Glutamatergic neuron (in vitro differentiated cells): Measurements from ENCODE around the gene MBTPS1. TPM values are rescaled to one million over a fixed set of nuclear protein-coding genes. Genes with fewer than 3 reads are reported as not detected.
A peak's percentile ranks its signal among the peaks of the same experiment; 100 is the strongest.

Source experiments
- DNase-seq: peaks from one replicate; pipeline ENCODE4 v3.0.0; 2022
- H3K27ac Mint-ChIP-seq: one replicate; pipeline ENCODE4 v1.8.0; 2020; ENCODE audit warnings: mild to moderate bottlenecking, mixed read lengths, inconsistent platforms; ENCODE audit not compliant: unreplicated experiment
- H3K27me3 Mint-ChIP-seq: one replicate; pipeline ENCODE4 v1.8.0; 2020; ENCODE audit warnings: mild to moderate bottlenecking, moderate library complexity, mixed read lengths, inconsistent platforms; ENCODE audit not compliant: unreplicated experiment
- H3K36me3 Mint-ChIP-seq: one replicate; pipeline ENCODE4 v1.8.0; 2020; ENCODE audit warnings: mild to moderate bottlenecking, mixed read lengths, inconsistent platforms; ENCODE audit not compliant: unreplicated experiment
- H3K4me1 Mint-ChIP-seq: one replicate; pipeline ENCODE4 v1.8.0; 2020; ENCODE audit warnings: mild to moderate bottlenecking, low read depth, mixed read lengths, inconsistent platforms; ENCODE audit not compliant: unreplicated experiment
- H3K4me3 Mint-ChIP-seq: one replicate; pipeline ENCODE4 v1.8.0; 2020; ENCODE audit warnings: mild to moderate bottlenecking, mixed read lengths, inconsistent platforms; ENCODE audit not compliant: unreplicated experiment
- H3K9me3 Mint-ChIP-seq: one replicate; pipeline ENCODE4 v1.8.0; 2020; ENCODE audit warnings: mild to moderate bottlenecking, moderate library complexity, mixed read lengths, inconsistent platforms; ENCODE audit not compliant: unreplicated experiment
- total RNA-seq: library from RNA; stranded (reverse); fragmentation: NEBNext Ultra II Directional; extraction: Animal tissue kit (Norgen Biotek cat#: 25700); gene quantifications from one replicate; pipeline ENCODE4 v1.2.1, GENCODE V29; 2021; ENCODE audit not compliant: unreplicated experiment
- TF ChIP-seq, protein P1 (sequence below): fragments of 200-600 bp; sonication (generic); IDR thresholded peaks from one replicate; pipeline ENCODE4 v1.5.0; 2021; ENCODE audit not compliant: partially characterized antibody, unreplicated experiment

The MBTPS1 gene
- total RNA-seq, 1 donor from 2014 or later, result 105 TPM

DNA sequence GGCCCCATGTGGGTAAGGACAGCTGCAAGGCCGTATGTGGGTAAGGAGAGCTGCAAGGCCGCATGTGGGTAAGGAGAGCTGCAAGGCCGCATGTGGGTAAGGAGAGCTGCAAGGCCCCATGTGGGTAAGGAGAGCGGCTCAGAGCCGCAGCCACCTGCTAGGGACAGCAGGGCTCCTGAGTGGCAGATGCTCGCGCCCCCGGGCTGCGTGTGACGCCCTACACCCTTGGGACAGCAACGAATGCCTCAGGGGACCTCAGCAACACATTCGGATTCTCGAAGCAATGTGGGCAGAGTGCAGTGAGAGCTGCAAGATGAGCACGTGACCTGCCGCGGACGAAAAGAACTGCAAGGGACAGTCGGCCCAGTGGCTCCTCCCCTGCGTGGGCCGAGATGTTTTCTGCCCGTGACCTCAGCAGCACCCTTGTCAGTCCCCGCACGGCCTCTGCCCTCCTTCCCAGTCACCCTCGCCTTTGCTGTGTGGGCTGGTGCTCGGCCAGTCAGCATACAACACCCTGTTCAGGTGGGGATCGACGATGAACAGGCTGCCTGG, 64.6 kb downstream of the MBTPS1 start:
- peak; percentile 64 for DNase-seq

DNA sequence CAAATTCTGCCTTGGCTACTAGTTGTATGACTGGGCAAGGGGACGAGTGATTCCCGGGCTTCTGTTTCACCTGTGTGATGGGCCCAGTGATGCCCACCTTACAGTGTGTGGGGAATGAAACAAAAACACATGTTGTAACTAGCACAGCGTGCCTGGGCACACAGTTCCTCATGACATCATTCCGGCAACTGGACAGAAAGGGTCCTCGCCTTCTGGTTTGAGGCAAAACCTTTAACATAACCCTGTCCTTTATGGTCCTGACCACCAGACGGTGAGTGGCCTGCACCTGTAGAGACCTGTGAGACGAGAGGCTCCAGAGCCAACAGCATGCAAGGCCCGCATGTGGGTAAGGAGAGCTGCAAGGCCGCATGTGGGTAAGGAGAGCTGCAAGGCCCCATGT, 66.4 kb downstream of the MBTPS1 start:
- peak overlapping the region; percentile 6 for H3K27ac Mint-ChIP-seq
- peaks cover 12% of the 10 kb centered on the region for H3K9me3 Mint-ChIP-seq
- peaks cover 18% of the 10 kb centered on the region for H3K4me1 Mint-ChIP-seq
- H3K36me3 Mint-ChIP-seq, result peaks cover 20% of the 10 kb centered on the region
- H3K4me3 Mint-ChIP-seq, result peak overlapping the region; percentile 36
- TF ChIP-seq, protein P1, sequence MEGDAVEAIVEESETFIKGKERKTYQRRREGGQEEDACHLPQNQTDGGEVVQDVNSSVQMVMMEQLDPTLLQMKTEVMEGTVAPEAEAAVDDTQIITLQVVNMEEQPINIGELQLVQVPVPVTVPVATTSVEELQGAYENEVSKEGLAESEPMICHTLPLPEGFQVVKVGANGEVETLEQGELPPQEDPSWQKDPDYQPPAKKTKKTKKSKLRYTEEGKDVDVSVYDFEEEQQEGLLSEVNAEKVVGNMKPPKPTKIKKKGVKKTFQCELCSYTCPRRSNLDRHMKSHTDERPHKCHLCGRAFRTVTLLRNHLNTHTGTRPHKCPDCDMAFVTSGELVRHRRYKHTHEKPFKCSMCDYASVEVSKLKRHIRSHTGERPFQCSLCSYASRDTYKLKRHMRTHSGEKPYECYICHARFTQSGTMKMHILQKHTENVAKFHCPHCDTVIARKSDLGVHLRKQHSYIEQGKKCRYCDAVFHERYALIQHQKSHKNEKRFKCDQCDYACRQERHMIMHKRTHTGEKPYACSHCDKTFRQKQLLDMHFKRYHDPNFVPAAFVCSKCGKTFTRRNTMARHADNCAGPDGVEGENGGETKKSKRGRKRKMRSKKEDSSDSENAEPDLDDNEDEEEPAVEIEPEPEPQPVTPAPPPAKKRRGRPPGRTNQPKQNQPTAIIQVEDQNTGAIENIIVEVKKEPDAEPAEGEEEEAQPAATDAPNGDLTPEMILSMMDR, result no peak
- DNase-seq, result no peak
- H3K27me3 Mint-ChIP-seq, result peaks cover 12% of the 10 kb centered on the region

More for the DNA sequence above, 64.6 kb downstream of the MBTPS1 start:
- peak overlapping the region; percentile 13 for H3K4me3 Mint-ChIP-seq
- H3K4me1 Mint-ChIP-seq, result peaks cover 22% of the 10 kb centered on the region
- peak overlapping the region; percentile 87 for H3K27ac Mint-ChIP-seq
- peaks cover 20% of the 10 kb centered on the region for H3K36me3 Mint-ChIP-seq
- TF ChIP-seq, protein P1, result no peak
- peaks cover 10% of the 10 kb centered on the region for H3K9me3 Mint-ChIP-seq
- H3K27me3 Mint-ChIP-seq, result peaks cover 12% of the 10 kb centered on the region

DNA sequence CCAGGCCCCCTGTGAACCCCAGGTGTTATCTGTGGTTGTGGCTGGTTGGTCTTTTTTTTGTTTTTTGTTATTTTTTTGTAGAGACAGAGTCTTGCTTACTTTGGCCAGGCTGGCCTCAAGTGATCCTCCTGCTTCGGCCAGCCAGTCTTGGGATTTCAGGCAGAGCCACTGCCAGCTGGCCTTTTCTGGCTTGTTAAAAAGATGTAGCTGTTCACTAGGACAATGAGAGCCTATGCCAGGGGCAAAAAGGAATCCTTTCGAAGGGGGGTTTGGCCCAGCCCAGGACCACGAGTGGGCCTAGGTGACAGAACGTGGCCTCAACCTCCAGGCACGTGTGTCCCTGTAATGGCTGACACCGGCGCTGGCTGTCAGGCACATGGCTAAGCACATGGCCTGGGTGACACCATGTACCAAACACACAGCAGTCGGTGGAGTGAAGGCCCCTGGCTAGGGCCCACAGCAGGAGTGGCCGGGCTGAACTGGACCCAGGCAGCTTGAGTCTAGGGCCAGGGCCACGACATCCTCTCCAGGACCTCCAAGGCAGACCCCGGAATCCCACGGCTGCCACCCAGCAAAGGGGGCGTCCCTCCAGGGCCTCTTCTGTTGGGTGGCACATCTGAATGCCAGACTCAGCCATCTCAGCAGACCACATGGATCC, 67.2 kb downstream of the MBTPS1 start:
- Mint-ChIP-seq H3K27me3 (peaks cover 12% of the 10 kb centered on the region), H3K4me3 (no peak overlapping the region), H3K36me3 (peaks cover 20% of the 10 kb centered on the region), H3K9me3 (peaks cover 12% of the 10 kb centered on the region), H3K27ac (peak overlapping the region; percentile 68), H3K4me1 (peaks cover 21% of the 10 kb centered on the region)
- TF ChIP-seq, protein P1, result no peak
- no peak for DNase-seq

DNA sequence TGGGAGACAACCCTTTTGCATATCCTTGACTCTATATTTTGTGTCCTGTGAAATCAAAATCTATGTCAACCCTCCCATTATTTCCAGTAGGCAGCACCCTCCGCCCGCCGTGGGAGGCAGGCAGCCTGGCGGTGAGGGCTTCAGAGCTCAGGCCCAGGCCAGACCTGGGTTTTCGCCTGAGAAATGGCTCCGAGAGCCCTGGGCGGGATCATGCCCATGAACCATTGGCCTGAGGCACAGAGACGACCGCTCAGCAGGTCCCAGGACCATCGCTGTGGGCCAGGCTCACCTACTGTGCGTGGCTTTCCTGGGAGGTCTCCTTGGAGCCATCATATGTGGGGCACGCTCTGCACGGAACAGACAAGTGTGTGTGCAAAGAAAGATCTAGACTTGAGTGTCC, 67.9 kb downstream of the MBTPS1 start:
- peaks cover 12% of the 10 kb centered on the region for H3K9me3 Mint-ChIP-seq
- H3K4me3 Mint-ChIP-seq, result no peak overlapping the region
- H3K36me3 Mint-ChIP-seq, result peaks cover 17% of the 10 kb centered on the region
- TF ChIP-seq, protein P1, result no peak
- peaks cover 14% of the 10 kb centered on the region for H3K27me3 Mint-ChIP-seq
- DNase-seq, result no peak
- no peak overlapping the region for H3K27ac Mint-ChIP-seq
- peaks cover 23% of the 10 kb centered on the region for H3K4me1 Mint-ChIP-seq

DNA sequence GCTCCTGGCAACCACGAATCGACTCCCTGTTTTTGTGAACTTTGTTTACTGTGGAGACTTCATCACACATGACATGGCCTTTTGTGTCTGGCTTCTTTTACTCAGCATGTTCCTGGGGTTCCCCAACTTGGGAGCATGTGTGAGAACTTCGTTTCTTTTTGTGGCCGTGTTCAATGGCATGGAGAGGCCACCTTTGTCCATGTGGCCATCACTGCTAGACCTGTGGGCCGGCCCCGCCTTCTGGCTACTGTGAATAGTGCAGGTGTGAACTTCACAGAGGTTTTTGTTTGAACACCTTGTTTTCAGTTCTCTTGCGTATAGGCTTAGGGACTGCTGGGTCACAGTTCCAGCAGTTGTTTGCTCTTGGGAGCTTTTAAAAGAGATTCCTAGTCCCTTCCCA, 68.5 kb downstream of the MBTPS1 start:
- peaks cover 15% of the 10 kb centered on the region for H3K27me3 Mint-ChIP-seq
- H3K4me3 Mint-ChIP-seq, result no peak overlapping the region
- peaks cover 12% of the 10 kb centered on the region for H3K9me3 Mint-ChIP-seq
- peaks cover 23% of the 10 kb centered on the region for H3K4me1 Mint-ChIP-seq
- TF ChIP-seq, protein P1, result peak; percentile 13
- peaks cover 11% of the 10 kb centered on the region for H3K36me3 Mint-ChIP-seq
- no peak for DNase-seq
- H3K27ac Mint-ChIP-seq, result no peak overlapping the region
